HG03280 (cell line): ENCODE data around the gene SNRNP48.
A peak's percentile ranks its signal among the peaks of the same experiment; 100 is the strongest.

Experiments used
- ATAC-seq: cut with Tn5 transposase; IDR thresholded peaks from one replicate; pipeline ENCODE4 v1.9.1; 2021; ENCODE audit warnings: mild to moderate bottlenecking, moderate library complexity; ENCODE audit not compliant: unreplicated experiment

SNRNP48 gene

DNA sequence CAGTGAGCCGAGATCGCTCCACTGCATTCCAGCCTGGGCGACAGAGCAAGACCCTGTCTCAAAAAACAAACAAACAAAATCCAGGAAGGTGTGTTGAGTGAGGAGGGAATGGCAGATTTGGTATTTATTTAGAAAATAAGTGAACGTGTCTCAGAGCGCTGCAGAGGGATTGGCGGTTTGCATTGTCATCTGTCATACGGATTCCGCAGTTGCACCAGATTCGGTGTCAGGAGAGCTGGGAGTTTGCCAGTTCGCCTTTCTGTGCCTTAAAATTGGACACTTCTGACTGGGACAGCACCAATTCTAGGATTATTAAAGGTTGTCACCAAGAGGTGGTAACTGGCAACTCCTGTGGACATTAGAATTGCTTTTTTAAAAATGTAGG lies 912 bp downstream of the SNRNP48 start:
- no peak for ATAC-seq

DNA sequence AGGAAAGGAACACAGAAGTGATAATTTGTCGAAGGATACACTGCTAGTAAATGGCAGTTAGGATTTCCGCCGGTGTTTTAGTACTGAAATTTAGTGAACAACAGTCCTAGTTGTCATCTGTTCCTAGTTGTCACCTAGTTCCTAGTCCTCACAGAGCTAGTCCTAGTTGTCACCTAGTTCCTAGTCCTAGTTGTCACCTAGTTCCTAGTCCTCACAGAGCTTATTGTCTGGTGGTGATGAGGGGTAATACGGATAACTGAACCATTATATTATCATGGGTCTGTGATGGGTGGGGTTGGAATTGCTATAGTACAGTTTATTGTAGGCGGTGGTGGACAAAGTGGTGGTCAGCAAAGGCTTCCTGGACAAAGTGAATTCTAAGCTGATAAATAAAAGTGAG lies 1.8 kb downstream of the SNRNP48 start:
- ATAC-seq = no peak

DNA sequence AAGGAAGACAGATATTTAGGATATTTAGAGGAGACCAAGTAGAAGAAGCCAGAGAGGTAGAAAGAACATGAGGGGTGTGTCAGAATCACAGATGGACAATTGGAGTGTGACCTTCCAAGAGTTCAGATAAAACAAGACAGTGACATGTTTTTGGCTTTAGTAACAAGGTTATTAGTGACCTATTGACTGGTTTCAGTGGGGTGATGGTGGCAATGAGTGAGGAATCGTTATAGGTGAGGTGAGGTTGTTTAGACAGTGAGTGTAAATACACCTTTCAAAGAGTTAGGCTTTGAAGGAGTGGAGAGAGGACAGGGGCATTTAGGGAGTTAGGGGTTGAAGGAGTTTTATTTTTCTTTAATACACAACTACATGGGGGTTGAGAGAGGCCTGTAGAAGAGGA lies 3.2 kb downstream of the SNRNP48 start:
- no peak for ATAC-seq

DNA sequence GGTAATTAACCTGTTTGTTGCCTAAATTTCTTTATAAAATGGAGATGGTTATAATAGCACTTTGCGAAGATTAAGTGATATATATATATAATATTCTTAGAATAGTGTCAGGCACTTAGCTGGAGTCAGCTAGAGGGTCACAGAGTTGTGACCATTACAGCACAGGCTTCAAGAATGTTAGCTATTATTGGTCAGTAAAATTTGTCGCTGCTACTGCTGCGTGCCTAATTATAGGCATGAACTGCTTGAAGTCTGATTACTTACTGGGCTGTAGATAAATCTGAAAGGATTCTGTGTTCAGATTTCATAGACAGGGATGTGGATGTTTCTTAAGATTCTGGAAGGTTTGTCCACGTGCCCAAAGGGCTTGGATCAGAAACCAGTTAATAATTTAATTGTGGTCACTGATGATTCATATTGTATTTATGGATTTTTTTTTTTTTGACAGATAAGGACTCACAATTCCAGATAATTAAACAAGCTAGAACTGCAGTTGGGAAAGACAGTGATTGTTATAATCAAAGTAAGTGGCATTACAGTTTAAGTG lies 4.7 kb downstream of the SNRNP48 start:
- ATAC-seq = no peak

DNA sequence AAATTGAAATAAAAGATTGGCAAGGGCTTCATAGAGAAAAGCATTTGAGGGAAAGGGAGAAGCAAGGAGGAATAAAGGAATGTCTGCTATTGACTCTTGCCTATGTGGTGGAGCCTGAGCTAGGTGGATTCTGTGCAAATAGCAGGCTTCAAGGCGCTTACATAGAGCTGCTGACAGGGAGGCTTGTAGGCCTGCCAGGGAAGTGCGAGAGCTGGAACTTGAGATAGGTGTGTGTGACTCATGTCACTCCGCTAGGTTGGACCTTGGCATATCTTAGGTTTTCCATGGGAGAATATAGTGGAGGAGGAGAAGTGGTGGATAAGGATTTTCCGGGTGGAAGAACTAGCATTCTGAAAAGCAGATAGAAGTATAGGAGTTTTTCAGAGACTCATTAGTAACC lies 14.0 kb downstream of the SNRNP48 start:
- ATAC-seq = no peak

DNA sequence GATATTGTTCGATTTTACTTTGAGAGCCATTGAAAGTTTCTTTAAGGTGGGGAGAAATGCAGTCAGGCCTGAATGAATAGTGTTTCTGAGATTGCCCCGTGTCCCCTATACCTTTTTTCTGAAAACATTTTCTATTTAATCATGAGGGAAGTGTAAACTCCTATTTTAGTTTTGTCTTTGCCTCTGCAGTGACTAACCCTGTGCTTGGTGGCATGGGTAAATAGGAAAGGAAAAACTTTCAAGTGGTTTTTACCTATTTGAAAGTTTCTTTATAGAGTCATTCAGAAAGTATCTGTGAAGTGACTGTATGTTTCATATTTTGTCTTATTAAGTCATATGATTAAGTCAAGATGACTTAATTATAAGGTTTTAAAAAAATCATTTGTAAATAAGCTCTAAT lies 14.5 kb downstream of the SNRNP48 start:
- no peak for ATAC-seq

DNA sequence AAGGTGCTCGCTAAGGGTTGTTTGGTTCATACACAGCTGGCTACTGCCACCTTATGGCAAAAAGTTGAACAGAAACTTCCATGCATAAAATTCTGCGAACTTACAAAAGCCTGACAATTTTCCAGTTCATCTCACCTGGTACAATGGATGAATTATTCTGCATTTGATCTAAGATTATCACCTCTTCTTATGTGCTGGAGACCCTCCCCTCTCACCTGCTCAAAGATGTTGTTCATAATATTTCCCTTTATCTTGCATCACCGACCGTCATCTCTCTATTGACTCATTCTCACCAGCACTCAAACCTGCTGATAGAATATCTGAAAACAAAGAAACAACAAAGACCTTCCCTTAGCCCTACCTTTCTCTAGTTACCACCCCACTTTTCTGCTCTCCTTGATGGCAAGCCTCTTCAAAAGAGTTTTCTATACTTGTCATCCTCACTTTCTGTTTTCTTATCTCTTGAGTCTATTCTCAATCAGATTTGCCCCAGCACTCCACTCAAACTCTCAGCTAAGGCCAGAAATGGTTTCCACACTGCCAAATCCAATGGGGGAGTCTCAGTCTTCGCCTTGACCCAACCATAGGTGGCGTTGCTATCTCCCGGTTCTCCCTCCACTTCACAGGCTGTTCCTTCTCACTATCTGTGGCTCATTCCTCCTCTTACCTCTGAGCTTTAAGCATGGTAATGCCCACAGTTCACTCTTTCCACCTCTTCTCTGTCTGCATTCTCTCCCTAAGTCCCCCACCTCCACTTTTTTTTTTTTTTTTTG lies 25.8 kb downstream of the SNRNP48 start:
- ATAC-seq = no peak

DNA sequence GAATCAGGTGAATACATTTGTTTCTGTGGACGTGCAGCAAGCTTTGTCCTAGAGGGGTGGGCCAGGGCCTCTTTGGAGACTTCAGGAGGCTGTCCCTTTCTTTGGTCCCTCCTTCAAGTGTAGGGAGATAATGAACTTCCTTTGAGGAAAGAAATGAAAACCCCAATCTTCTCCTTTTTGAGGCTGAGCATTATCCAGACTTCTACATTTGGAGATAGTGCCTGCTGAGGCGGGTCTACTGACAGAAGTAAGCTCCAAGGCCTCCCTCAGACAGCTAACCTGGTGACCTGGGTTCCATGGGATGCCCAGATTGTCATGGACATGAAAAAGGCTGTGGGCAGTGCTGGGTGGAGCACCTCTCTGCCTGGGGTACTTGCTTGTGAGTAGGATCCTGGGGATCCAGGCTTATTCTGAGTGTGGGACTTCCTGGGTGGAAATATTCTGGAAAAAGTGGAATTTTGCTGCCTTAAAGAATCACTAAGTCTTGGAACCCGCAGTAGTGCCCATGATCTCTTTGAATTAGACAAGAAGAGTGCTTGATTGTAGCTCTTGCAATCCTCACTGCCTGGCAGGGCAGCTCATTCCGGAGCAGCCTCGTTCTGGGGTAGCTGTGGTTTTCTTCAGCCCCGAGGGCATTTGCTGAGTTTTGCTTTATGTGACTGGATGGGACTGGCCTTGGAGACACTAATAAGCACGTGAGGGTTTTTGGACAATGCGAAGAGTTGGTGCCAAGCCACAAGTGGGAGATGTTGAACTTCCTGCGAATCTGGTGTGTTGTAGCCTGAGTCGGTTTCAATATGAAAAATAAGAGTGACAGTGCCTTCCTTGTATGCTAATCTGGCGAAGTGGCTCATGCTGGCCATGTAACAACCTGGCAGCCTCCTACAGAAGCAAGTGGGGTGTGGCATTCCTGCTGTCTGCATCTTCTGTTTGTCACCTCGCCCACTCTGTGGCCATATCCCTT lies 28.1 kb downstream of the SNRNP48 start:
- peak; percentile 43 for ATAC-seq

DNA sequence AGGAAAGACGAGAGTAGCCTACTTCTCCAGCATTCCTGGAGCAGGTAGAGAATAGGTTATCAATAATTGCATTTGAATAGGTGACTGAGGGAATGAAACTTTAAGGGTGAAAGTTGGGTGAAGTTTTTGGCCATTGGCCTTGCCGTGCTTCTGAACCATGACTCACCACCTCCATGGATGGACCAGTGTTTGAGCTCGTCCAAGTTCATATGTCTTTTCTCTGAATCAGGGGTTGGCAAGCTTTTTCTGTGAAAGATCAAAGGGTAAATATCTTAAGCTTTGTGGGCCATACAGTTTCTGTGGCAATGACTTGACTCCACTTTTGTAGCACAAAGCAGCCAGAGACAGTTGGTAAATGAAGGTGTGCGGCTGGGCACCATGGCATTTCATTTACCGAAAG lies 31.8 kb downstream of the SNRNP48 start:
- no peak for ATAC-seq

DNA sequence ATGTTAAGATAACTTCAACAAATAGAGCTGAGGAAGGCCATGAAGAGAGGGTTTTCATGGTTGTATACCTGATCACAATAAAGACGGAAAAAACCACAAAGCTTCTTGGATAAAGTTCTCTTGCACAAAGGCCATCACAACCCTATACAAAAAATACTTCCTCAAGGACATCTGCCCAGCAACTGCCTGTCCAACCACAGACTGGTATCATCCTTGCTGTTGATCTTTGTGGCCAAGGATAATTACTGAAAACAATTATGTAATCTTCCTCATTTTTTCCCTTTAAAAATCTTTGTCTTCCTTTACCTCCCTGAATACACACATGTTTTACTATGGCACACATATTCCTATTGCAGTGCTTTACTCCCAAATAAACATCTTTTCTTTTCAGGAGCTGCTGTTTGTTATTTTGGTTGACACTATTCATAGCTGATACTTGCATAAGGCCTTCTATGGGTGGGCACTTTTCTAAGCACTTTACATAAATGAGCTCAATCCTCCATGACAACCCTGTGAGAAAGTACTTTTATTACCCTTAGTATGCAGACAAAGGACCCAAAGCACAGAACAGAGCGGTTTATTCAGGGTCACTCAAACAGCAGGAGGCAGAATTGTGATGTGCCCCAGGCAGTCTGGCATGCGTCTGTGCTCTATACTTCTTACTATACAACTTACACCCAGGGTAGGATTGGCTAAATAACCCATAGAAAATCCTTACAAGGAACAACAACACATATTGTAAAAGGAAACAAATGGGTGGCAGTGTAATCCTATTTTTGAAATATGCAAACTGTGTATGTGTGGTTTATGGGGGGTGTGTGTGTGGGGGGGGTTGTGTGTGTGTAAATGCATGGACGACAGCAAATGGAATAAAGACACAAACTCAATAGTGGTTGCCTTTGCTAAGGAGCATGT lies 35.1 kb downstream of the SNRNP48 start:
- ATAC-seq = no peak

DNA sequence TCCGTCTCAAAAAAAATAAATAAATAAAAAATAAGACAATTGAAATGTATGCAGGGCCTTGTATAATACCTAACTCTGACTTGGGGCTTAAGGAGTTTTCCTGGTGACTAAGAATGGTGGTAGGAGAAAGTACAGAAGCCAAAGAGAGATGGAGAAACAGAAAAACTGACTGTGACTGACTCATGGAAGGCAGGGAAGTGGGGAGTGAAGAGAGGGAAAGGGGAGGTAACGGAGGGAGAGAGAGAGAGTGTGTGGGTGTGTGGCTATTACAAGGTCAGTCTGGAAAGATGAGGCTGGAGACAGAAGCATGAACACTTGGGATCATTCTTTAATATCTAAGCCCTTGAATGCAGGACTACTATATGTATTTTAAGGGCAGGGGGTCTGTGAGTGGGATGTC lies 38.5 kb downstream of the SNRNP48 start:
- no peak for ATAC-seq

DNA sequence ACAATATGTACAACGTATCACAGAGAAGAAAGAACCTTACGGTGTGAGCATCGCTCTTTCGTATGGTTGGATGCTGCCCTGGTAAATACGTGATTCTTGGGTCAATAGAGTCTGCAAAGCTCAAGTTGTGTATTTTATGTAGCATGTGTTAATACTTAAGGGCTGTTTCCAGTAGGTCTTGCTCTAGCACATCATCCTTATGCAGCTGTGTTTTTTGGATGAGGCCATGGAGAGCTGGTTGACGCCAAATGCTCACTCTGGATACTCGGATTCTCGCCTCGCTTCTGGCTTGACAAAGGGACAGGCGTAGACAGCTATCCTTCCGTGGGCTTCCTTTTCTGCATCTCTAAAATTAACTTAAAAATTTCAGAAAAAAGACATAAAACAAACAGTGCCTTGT lies 38.9 kb downstream of the SNRNP48 start:
- ATAC-seq = no peak

DNA sequence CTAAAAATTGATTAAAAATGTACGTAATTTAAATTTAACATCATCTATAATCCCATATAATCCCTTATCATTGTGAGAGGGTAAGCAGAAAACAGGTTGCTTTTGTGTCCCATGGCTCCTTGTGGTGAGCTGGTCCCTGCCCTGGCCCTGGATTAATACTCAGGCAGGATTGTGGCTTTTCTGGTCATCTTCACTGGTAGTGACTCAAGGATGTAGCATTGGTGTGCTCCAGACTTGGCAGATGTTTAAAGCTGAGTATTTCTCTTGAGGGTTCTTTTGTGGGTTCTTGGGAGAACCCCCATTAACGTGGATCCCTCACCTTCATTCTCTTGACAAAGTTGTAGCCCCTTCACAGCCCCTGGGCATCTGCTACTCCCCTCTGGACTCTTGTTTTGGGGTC lies 39.3 kb downstream of the SNRNP48 start:
- no peak for ATAC-seq

DNA sequence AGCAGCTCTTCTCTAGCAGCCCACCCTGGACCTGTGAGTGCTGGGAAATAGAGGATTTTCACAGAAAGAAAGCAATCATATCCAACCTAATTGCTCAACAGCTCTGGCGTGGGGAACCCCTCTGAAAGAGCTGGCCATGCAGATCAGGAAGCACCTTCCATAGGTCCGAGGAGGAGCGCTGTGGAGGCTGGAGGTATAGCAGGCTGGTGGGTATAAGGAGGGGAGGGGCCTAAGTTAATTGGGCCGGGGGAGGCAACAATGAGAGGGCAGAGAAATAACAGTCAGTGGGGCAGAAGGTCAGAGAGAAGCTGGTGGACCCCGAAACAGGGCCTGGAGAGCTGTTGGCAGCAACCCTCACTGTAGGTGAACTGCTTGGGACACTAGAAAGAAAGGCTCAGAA lies 40.8 kb downstream of the SNRNP48 start:
- ATAC-seq = no peak

DNA sequence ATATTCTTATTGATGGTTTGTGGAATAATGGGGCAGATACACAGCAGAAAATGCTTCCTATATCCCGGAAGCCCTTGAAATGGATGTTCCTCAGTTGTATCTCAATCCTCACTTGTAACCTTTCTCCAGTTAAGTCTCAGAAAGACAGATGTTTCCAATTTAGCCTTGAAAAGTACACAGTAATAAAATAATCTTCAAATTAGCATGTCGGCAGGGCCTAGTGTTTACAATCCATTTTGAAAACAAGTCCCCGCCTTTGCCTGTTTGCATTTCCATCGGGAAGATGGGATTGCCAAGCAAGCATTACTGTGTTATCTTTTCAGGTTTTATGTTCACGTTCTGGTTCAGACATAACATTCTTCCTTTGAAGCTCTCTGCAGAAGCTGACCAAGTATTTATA lies 41.5 kb downstream of the SNRNP48 start:
- no peak for ATAC-seq

DNA sequence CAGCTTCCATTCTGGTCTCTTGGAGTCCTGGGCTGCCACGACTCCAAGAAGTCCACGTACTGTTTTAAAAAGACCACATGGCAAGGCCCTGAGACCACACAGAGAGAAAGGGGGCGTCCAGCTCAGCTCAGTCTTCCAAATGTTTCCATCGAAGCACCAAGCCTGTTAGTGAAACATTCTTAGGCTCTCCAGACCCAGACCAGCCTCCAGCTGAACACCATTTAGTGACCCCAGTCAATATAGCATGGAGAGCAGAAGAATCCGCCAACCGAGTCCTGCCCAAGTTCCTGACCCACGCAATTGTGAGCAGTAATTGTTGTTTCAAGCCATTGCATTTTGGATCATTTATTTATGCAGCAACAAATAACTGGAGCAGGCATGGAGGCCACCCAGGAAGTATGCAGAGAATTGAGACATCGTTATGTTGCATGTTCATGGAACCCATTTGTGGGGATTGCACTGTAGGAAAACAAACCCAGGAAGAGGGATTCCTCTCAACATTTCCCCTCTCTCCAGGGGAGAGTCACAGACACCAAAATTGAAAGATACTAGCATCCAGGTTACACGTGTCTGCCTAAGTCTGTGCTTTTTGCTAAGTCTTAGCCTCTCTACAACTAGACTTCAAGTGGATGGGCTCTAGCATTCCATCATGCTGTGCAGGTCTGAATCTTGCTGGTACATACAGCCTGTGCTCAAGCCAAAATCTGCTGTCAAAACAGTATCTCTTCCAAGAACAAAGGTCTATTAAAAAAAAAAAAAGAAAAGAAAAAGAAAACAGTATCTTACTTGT lies 42.7 kb downstream of the SNRNP48 start:
- ATAC-seq = no peak

DNA sequence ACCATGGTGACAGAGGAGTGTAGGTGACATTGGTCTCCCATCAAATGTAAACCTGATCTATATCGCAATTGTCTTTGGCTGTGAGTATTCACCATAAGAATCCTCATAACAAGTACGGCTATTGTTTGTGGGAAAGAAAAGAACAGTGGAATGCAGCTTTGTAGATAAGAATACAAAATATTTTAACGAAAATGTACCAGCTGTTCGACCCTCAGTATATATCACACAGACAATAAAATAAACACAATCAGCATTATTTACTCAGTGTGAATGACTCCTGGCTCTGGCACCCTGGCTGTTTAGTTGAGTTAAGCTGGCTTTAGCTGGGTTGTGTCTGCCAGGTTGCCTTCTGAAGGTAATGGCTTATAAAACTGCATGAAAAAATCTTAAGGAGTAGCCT lies 43.4 kb downstream of the SNRNP48 start:
- ATAC-seq = no peak

DNA sequence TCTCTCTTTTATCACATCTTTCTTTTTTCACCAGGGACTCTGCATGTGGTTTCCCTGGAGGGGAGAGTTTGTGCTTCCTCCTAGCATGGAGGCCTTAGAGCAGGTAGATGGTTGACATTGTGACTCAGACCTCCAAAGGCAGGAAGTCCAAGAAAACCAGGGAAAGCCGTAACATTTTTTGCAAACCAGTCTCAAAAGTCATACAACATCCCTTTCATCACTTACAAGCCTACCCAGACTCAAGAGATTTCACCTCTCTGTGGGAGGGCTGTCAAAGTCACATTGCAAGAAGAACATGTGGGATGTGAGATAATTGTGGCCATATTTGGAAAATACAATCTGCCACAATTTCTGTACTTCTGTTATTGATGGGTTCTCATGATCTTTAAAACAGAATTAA lies 46.2 kb downstream of the SNRNP48 start:
- ATAC-seq = no peak

DNA sequence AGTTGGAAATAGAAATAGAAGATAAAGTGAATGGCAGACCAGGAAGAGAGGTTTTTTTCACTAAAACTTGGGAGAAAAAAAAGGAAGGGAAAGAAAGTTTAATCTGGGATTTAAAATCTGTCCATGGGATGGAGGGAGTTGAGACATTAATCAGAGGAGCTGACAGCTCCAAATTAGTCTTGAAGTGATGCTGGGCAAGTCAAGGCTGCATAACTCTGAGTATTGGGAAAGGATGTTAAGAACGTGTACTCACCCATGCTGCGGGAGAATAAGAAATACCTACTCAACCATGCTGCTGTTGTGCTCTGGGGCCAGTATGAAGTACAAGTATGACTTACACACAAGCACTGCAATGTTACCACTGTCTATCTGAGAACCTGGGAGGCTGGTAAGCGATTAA lies 47.5 kb downstream of the SNRNP48 start:
- ATAC-seq = no peak

DNA sequence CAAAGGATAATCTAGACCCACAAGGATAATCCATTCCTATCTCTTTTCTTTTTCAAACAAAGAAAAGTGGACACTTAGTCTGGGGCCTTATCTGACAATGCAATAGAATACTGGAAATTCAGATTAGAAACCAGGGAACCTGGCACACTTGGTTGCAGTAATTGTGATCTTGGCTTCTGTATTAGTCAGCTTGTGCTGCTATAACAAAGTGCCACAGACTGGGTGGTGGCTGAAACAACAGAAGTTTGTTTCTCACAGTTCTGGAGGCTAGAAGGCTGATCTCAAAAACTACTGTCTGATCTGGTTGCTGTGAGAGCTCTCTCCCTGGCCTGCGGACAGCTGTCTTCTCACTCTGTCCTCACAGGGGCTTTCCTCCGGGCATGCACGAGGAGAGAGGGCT lies 49.4 kb downstream of the SNRNP48 start:
- no peak for ATAC-seq
